Subcutaneous abdominal adipose tissue (tissue), 5 donors: ENCODE data around the gene ITIH4.

Experiments
- H3K27ac ChIP-seq: one replicate; pipeline ENCODE4 v1.7.0; 2013; ENCODE audit warnings: low read depth, mild to moderate bottlenecking, inconsistent platforms, low read length, moderate library complexity
- H3K27me3 ChIP-seq, 5 donors: one replicate each; pipeline ENCODE4 v1.7.0; 2013; ENCODE audit warnings: low read length in 5 of 5, inconsistent platforms in 1 of 5; ENCODE audit not compliant: control insufficient read depth in 5 of 5, insufficient read depth in 4 of 5
- H3K36me3 ChIP-seq, 5 donors: one replicate each; pipeline ENCODE4 v1.7.0; 2013; ENCODE audit warnings: low read length in 5 of 5; ENCODE audit not compliant: control insufficient read depth in 5 of 5, insufficient read depth in 5 of 5
- H3K4me1 ChIP-seq, 5 donors: one replicate each; pipeline ENCODE4 v1.7.0; 2013; ENCODE audit warnings: low read length in 5 of 5, mild to moderate bottlenecking in 3 of 5, moderate library complexity in 1 of 5; ENCODE audit not compliant: control insufficient read depth in 5 of 5, insufficient read depth in 5 of 5
- H3K4me3 ChIP-seq, 5 donors: one replicate each; pipeline ENCODE4 v1.7.0; 2013; ENCODE audit warnings: low read length in 5 of 5, low read depth in 1 of 5
- H3K9ac ChIP-seq, 5 donors: one replicate each; pipeline ENCODE4 v1.7.0; 2013; ENCODE audit warnings: low read length in 5 of 5, mild to moderate bottlenecking in 4 of 5, moderate library complexity in 3 of 5
- H3K9me3 ChIP-seq, 5 donors: one replicate each; pipeline ENCODE4 v1.7.0; 2013; ENCODE audit warnings: low read length in 5 of 5; ENCODE audit not compliant: control insufficient read depth in 5 of 5
- donor health status: healthy.
- donor health status: healthy.
- donor health status: healthy.
- donor health status: healthy.
- donor health status: healthy.

ITIH4 gene

DNA sequence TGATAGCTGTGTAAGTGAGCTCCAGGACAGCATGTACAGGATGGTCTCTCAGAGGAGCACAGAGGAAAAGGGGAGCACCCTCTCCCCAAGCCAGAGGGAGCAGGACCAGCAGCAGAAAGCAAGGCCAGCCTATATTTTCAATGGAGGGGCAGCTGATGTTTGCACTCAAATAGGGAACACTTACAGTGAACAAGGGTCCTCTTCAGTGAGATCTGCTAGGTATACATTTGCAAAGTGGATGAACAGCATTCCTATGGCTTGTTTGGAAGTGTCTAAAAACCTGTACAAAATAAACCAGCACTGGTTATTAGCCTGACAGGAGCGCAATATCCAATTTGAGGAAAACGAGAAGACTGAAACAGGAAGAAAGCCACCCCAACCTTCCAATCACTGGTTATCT, 21.9 kb upstream of the ITIH4 start:
- no peak overlapping the region for H3K4me3 ChIP-seq
- H3K27me3 ChIP-seq, result no peaks in the 10 kb centered on the region
- no peaks in the 10 kb centered on the region for H3K9me3 ChIP-seq
- H3K9ac ChIP-seq, result no peak overlapping the region
- H3K4me1 ChIP-seq, result peaks cover 0 to 7% (median 0%) of the 10 kb centered on the region in 5 donors
- no peak overlapping the region for H3K27ac ChIP-seq
- peaks cover 3 to 74% (median 59%) of the 10 kb centered on the region in 5 donors for H3K36me3 ChIP-seq

DNA sequence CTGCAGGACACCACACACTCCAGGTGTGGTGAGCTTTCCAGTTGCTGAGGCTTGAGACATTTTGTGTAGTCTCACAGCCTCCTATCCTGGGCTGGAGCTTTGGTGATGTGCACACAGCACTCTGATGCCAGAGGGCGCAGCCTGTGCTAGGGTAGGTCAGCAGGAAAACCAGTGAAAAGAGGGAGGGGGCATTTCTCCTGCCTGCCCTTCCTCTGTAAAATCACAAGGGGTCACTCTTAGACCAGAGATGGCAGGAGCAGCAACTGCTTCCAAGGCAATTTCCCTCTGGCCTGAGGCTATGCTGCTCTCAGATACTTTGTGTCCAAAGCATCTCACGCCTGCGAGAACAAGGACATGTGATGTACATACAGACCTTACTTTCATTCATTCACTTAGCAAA, 20.9 kb upstream of the ITIH4 start:
- Histone ChIP-seq H3K9ac (no peak overlapping the region), H3K27ac (no peak overlapping the region), H3K36me3 (peaks cover 3 to 73% (median 57%) of the 10 kb centered on the region in 5 donors)

GRCh38 chr3:52849656-52850055, 19.2 kb upstream of the ITIH4 start:
- no peaks in the 10 kb centered on the region for H3K9me3 ChIP-seq
- peaks cover 2 to 21% (median 6%) of the 10 kb centered on the region in 5 donors for H3K4me1 ChIP-seq
- H3K27me3 ChIP-seq, result no peaks in the 10 kb centered on the region
- no peak overlapping the region for H3K9ac ChIP-seq
- H3K4me3 ChIP-seq, result no peak overlapping the region
- H3K36me3 ChIP-seq, result peaks cover 0 to 67% (median 56%) of the 10 kb centered on the region in 5 donors
- no peak overlapping the region for H3K27ac ChIP-seq

More for the DNA sequence above, 20.9 kb upstream of the ITIH4 start:
- Histone ChIP-seq H3K9me3 (no peaks in the 10 kb centered on the region), H3K27me3 (no peaks in the 10 kb centered on the region), H3K4me3 (no peak overlapping the region), H3K4me1 (peaks cover 0 to 8% (median 0%) of the 10 kb centered on the region in 5 donors)

GRCh38 chr3:52848617-52849016, 18.1 kb upstream of the ITIH4 start:
- Histone ChIP-seq H3K36me3 (peaks cover 0 to 68% (median 56%) of the 10 kb centered on the region in 5 donors), H3K9me3 (no peaks in the 10 kb centered on the region), H3K9ac (no peak overlapping the region), H3K4me3 (no peak overlapping the region), H3K4me1 (peaks cover 2 to 25% (median 11%) of the 10 kb centered on the region in 5 donors), H3K27me3 (no peaks in the 10 kb centered on the region), H3K27ac (peak overlapping the region; percentile 54)

- no peak overlapping the region for H3K4me3 ChIP-seq
- H3K9ac ChIP-seq, result no peak overlapping the region
- H3K27ac ChIP-seq, result no peak overlapping the region
- no peaks in the 10 kb centered on the region for H3K9me3 ChIP-seq
- peaks cover 0 to 66% (median 56%) of the 10 kb centered on the region in 5 donors for H3K36me3 ChIP-seq
- no peaks in the 10 kb centered on the region for H3K27me3 ChIP-seq
- peaks cover 2 to 28% (median 11%) of the 10 kb centered on the region in 5 donors for H3K4me1 ChIP-seq
Measured at GRCh38 chr3:52847726-52848125, 17.3 kb upstream of the ITIH4 start.

- Histone ChIP-seq H3K9ac (no peak overlapping the region), H3K27me3 (no peaks in the 10 kb centered on the region), H3K4me1 (peaks cover 2 to 28% (median 11%) of the 10 kb centered on the region in 5 donors), H3K36me3 (peaks cover 0 to 66% (median 56%) of the 10 kb centered on the region in 5 donors), H3K9me3 (no peaks in the 10 kb centered on the region), H3K27ac (no peak overlapping the region), H3K4me3 (no peak overlapping the region)
Measured at GRCh38 chr3:52847241-52847640, 16.8 kb upstream of the ITIH4 start.

DNA sequence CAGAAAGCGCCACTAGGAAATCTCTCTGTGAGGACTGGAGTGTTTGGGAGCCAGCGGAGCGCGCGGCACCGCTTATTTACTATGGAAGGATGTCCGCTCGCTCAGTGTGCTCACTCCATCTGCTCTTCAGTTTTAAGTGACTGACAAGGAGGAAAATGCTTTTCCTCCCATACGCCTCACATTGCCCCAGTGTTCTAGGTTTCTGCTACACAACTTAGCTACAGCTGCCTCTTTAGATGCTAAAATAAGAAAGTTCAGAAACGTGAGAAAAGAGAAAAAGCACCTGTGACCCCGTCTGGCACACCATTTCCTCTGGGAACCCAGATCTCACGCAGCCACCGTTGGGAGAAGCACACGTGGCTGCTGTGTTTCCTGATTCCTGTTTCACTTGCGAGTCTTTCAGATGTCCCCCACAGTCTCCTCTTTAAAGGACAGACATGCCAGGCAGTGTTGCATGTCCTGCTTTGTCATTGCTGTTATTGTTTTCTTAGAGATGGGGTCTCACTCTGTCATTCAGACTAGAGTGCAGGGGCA, 16.0 kb upstream of the ITIH4 start:
- no peaks in the 10 kb centered on the region for H3K9me3 ChIP-seq
- H3K36me3 ChIP-seq, result peaks cover 0 to 66% (median 54%) of the 10 kb centered on the region in 5 donors
- no peak overlapping the region for H3K9ac ChIP-seq
- peak overlapping the region in 1 of 5 donors; percentile 27 for H3K4me3 ChIP-seq
- no peak overlapping the region for H3K27ac ChIP-seq
- H3K4me1 ChIP-seq, result peaks cover 2 to 28% (median 11%) of the 10 kb centered on the region in 5 donors
- no peaks in the 10 kb centered on the region for H3K27me3 ChIP-seq

GRCh38 chr3:52845691-52846431, 15.4 kb upstream of the ITIH4 start:
- Histone ChIP-seq H3K9me3 (no peaks in the 10 kb centered on the region), H3K27ac (no peak overlapping the region), H3K4me3 (peak overlapping the region in 1 of 5 donors; percentile 27), H3K4me1 (peaks cover 2 to 28% (median 11%) of the 10 kb centered on the region in 5 donors), H3K36me3 (peaks cover 0 to 66% (median 56%) of the 10 kb centered on the region in 5 donors), H3K27me3 (no peaks in the 10 kb centered on the region), H3K9ac (no peak overlapping the region)

DNA sequence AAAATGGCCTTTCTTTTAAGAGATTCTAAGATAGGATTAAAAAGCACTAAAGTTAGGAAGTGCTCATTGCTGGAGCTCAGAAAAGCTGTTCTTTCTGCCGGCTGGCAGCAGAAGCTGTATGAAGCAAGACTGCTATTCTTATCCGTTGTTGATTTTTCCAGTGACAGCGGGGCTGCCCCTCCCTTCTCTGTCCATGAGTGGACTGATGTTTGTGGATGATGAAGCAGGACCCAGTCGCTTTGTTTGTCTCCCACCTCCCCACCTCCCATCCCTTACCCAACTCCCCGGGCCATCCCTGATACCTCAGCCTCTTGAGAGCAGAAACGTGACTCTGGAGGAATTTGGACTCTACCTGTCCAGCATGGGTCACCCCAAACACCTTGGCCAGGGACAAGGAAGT, 14.7 kb upstream of the ITIH4 start:
- Histone ChIP-seq H3K36me3 (peaks cover 0 to 70% (median 62%) of the 10 kb centered on the region in 5 donors), H3K4me3 (no peak overlapping the region), H3K9ac (no peak overlapping the region), H3K9me3 (no peaks in the 10 kb centered on the region), H3K27me3 (no peaks in the 10 kb centered on the region), H3K4me1 (peaks cover 2 to 28% (median 11%) of the 10 kb centered on the region in 5 donors), H3K27ac (no peak overlapping the region)

GRCh38 chr3:52844290-52844975, 14.0 kb upstream of the ITIH4 start:
- no peaks in the 10 kb centered on the region for H3K9me3 ChIP-seq
- H3K27ac ChIP-seq, result no peak overlapping the region
- peaks cover 2 to 28% (median 11%) of the 10 kb centered on the region in 5 donors for H3K4me1 ChIP-seq

More at GRCh38 chr3:52844290-52844975, 14.0 kb upstream of the ITIH4 start:
- Histone ChIP-seq H3K9ac (no peak overlapping the region), H3K27me3 (no peaks in the 10 kb centered on the region), H3K36me3 (peaks cover 0 to 68% (median 60%) of the 10 kb centered on the region in 5 donors), H3K4me3 (no peak overlapping the region)
